COLO668 (cell line): ENCODE measurements around the gene FKBP4.

ENCODE experiments used
- DNase-seq: peaks from one replicate; lab custom pipeline; 2025; ENCODE audit not compliant: unreplicated experiment; lab: John Stamatoyannopoulos, UW

The FKBP4 gene

GRCh38 chr12:2776129-2776806, 18.5 kb upstream of the FKBP4 start:
- DNase-seq, result no peak

- no peak for DNase-seq
Observed at GRCh38 chr12:2779281-2779680, 15.5 kb upstream of the FKBP4 start.

GRCh38 chr12:2783936-2784600, 10.7 kb upstream of the FKBP4 start:
- peak; percentile 35 for DNase-seq

- peak; percentile 0 for DNase-seq
Observed at GRCh38 chr12:2785017-2785416, 9.8 kb upstream of the FKBP4 start.

GRCh38 chr12:2791089-2791488, 3.7 kb upstream of the FKBP4 start:
- no peak for DNase-seq

GRCh38 chr12:2792671-2793500, 1.9 kb upstream of the FKBP4 start:
- DNase-seq, result no peak

GRCh38 chr12:2793561-2793960, 1.2 kb upstream of the FKBP4 start:
- DNase-seq, result no peak

GRCh38 chr12:2794191-2794735, 507 bp upstream of the FKBP4 start:
- peak; percentile 44 for DNase-seq

- DNase-seq, result peak; percentile 70
Observed at GRCh38 chr12:2795291-2796186, 769 bp downstream of the FKBP4 start.

- DNase-seq, result peak; percentile 11
Observed at GRCh38 chr12:2796187-2796666, 1.5 kb downstream of the FKBP4 start.

GRCh38 chr12:2797721-2798418, 3.1 kb downstream of the FKBP4 start:
- no peak for DNase-seq

- no peak for DNase-seq
Observed at GRCh38 chr12:2800046-2800570, 5.3 kb downstream of the FKBP4 start.

GRCh38 chr12:2801044-2801783, 6.4 kb downstream of the FKBP4 start:
- DNase-seq, result no peak

GRCh38 chr12:2803635-2804392, 9.0 kb downstream of the FKBP4 start:
- no peak for DNase-seq

- no peak for DNase-seq
Observed at GRCh38 chr12:2804393-2805142, 9.8 kb downstream of the FKBP4 start.

GRCh38 chr12:2805143-2805520, 10.4 kb downstream of the FKBP4 start:
- no peak for DNase-seq

GRCh38 chr12:2806700-2807099, 11.9 kb downstream of the FKBP4 start:
- no peak for DNase-seq

- no peak for DNase-seq
Observed at GRCh38 chr12:2811801-2812200, 17.0 kb downstream of the FKBP4 start.
